Islet precursor cell (in vitro differentiated cells): Measurements from ENCODE around the gene CTBP2.
A peak's percentile ranks its signal among the peaks of the same experiment; 100 is the strongest.

Experiments
- DNase-seq: peaks from one replicate; pipeline ENCODE4 v3.0.0-alpha.2; 2018

The CTBP2 gene

GRCh38 chr10:125159932-125160855 is at the start of gene CTBP2:
Gene CTBP2, minus strand, starts transcription at chr10:125160563.
- peak; percentile 81 for DNase-seq

GRCh38 chr10:125209591-125210355 is 49.4 kb upstream of the CTBP2 start:
- no peak for DNase-seq

- no peak for DNase-seq
Observed at GRCh38 chr10:125208854-125209565, 48.6 kb upstream of the CTBP2 start.

- no peak for DNase-seq
Observed at GRCh38 chr10:125206623-125207022, 46.3 kb upstream of the CTBP2 start.

GRCh38 chr10:125205431-125205830 is 45.1 kb upstream of the CTBP2 start:
- no peak for DNase-seq

- no peak for DNase-seq
Observed at GRCh38 chr10:125204400-125204799, 44.0 kb upstream of the CTBP2 start.

- no peak for DNase-seq
Observed at GRCh38 chr10:125203186-125203800, 42.9 kb upstream of the CTBP2 start.

- peak; percentile 81 for DNase-seq
Observed at GRCh38 chr10:125201791-125202622, 41.6 kb upstream of the CTBP2 start.

GRCh38 chr10:125201108-125201524 is 40.8 kb upstream of the CTBP2 start:
- peak; percentile 94 for DNase-seq

- DNase-seq: no peak
Observed at GRCh38 chr10:125200396-125200795, 40.0 kb upstream of the CTBP2 start.

- no peak for DNase-seq
Observed at GRCh38 chr10:125199270-125199669, 38.9 kb upstream of the CTBP2 start.

GRCh38 chr10:125194814-125195213 is 34.5 kb upstream of the CTBP2 start:
- no peak for DNase-seq

GRCh38 chr10:125193306-125193877 is 33.0 kb upstream of the CTBP2 start:
- DNase-seq: no peak

- DNase-seq: no peak
Observed at GRCh38 chr10:125192620-125193019, 32.3 kb upstream of the CTBP2 start.

- no peak for DNase-seq
Observed at GRCh38 chr10:125192005-125192404, 31.6 kb upstream of the CTBP2 start.

- DNase-seq: no peak
Observed at GRCh38 chr10:125190946-125191345, 30.6 kb upstream of the CTBP2 start.

- peak; percentile 70 for DNase-seq
Observed at GRCh38 chr10:125190414-125190813, 30.1 kb upstream of the CTBP2 start.

- DNase-seq: no peak
Observed at GRCh38 chr10:125189162-125189561, 28.8 kb upstream of the CTBP2 start.

- DNase-seq: no peak
Observed at GRCh38 chr10:125187238-125188194, 27.2 kb upstream of the CTBP2 start.
